SK-N-SH treated with all-trans-retinoic acid at 6 μM for 48 hours (cell line): ENCODE measurements around the gene DIPK1A.

Experiments
- ATAC-seq: fragments of 200-7000 bp; cut with Tn5 transposase; 3 replicates; pipeline ENCODE4 v1.9.1; 2020; ENCODE audit warnings: mild to moderate bottlenecking, moderate library complexity
- ARNTL ChIP-seq: fragments of 450-650 bp; formaldehyde crosslinking; IDR thresholded peaks from 2 replicates; pipeline ENCODE4 v1.5.0; 2020; ENCODE audit warnings: low read depth, mild to moderate bottlenecking, moderate library complexity, borderline replicate concordance
- BACH2 ChIP-seq: fragments of 250-450 bp; sonication (Bioruptor Pico); IDR thresholded peaks from 2 replicates; pipeline ENCODE4 v1.9.0; 2021; ENCODE audit warnings: mild to moderate bottlenecking, borderline replicate concordance
- CSDC2 ChIP-seq: fragments of 250-450 bp; sonication (Bioruptor Pico); IDR thresholded peaks from 2 replicates; pipeline ENCODE4 v1.5.0; 2020; ENCODE audit warnings: mild to moderate bottlenecking, moderate library complexity
- ESRRG ChIP-seq: fragments of 250-450 bp; sonication (Bioruptor Pico); IDR thresholded peaks from 2 replicates; pipeline ENCODE4 v1.6.1; 2021; ENCODE audit warnings: mild to moderate bottlenecking
- GLIS3 ChIP-seq: fragments of 250-450 bp; sonication (Bioruptor Pico); IDR thresholded peaks from 2 replicates; pipeline ENCODE4 v1.5.0; 2020; ENCODE audit warnings: mild to moderate bottlenecking, moderate library complexity
- ISL1 ChIP-seq: fragments of 250-450 bp; sonication (Bioruptor Pico); IDR thresholded peaks from 2 replicates; pipeline ENCODE4 v2.1.2; 2022; ENCODE audit warnings: mild to moderate bottlenecking, moderate library complexity
- POU6F1 ChIP-seq: fragments of 250-450 bp; sonication (Bioruptor Pico); IDR thresholded peaks from 2 replicates; pipeline ENCODE4 v1.8.0; 2021; ENCODE audit warnings: low read depth, mild to moderate bottlenecking, moderate library complexity, borderline replicate concordance
- PPARA ChIP-seq: fragments of 250-450 bp; sonication (Bioruptor Pico); IDR thresholded peaks from 2 replicates; pipeline ENCODE4 v1.5.0; 2020; ENCODE audit warnings: mild to moderate bottlenecking, borderline replicate concordance
- SNAI2 ChIP-seq: fragments of 250-450 bp; sonication (Bioruptor Pico); IDR thresholded peaks from 2 replicates; pipeline ENCODE4 v1.5.0; 2020; ENCODE audit warnings: mild to moderate bottlenecking, moderate library complexity
- TCF4 ChIP-seq: fragments of 250-450 bp; sonication (Bioruptor Pico); IDR thresholded peaks from 2 replicates; pipeline ENCODE4 v1.8.0; 2021; ENCODE audit warnings: mild to moderate bottlenecking, moderate library complexity, borderline replicate concordance
- TOX ChIP-seq: fragments of 250-450 bp; sonication (Bioruptor Pico); IDR thresholded peaks from 2 replicates; pipeline ENCODE4 v1.8.0; 2021; ENCODE audit warnings: mild to moderate bottlenecking, moderate library complexity, borderline replicate concordance
- ZC3H10 ChIP-seq: fragments of 250-450 bp; sonication (Bioruptor Pico); IDR thresholded peaks from 2 replicates; pipeline ENCODE4 v1.5.1; 2021; ENCODE audit warnings: mild to moderate bottlenecking, moderate library complexity
- ZFP3 ChIP-seq: fragments of 250-450 bp; sonication (Bioruptor Pico); IDR thresholded peaks from 2 replicates; pipeline ENCODE4 v1.5.0; 2020; ENCODE audit warnings: mild to moderate bottlenecking, moderate library complexity
- ZFP30 ChIP-seq: fragments of 450-650 bp; formaldehyde crosslinking; IDR thresholded peaks from 2 replicates; pipeline ENCODE4 v1.5.0; 2022; ENCODE audit warnings: mild to moderate bottlenecking, moderate library complexity
- ZNF565 ChIP-seq: fragments of 450-650 bp; formaldehyde crosslinking; conservative IDR thresholded peaks from 2 replicates; pipeline ENCODE4 v1.5.0; 2020; ENCODE audit warnings: low read depth, mild to moderate bottlenecking, moderate library complexity
- ZNF70 ChIP-seq: fragments of 450-650 bp; formaldehyde crosslinking; IDR thresholded peaks from 2 replicates; pipeline ENCODE4 v1.5.0; 2020; ENCODE audit warnings: mild to moderate bottlenecking, moderate library complexity
- ZNF8 ChIP-seq: fragments of 450-650 bp; formaldehyde crosslinking; IDR thresholded peaks from 2 replicates; pipeline ENCODE4 v1.5.0; 2020; ENCODE audit warnings: mild to moderate bottlenecking, moderate library complexity
- TF ChIP-seq, protein P1 (sequence below): fragments of 250-450 bp; sonication (Bioruptor Pico); IDR thresholded peaks from 2 replicates; pipeline ENCODE4 v1.5.0; 2020; ENCODE audit warnings: mild to moderate bottlenecking, moderate library complexity
- TF ChIP-seq, protein P2 (sequence below): fragments of 250-450 bp; sonication (Bioruptor Pico); IDR thresholded peaks from 2 replicates; pipeline ENCODE4 v1.8.0; 2020; ENCODE audit warnings: mild to moderate bottlenecking, moderate library complexity, borderline replicate concordance
- TF ChIP-seq, protein P3 (sequence below): fragments of 250-450 bp; sonication (Bioruptor Pico); IDR thresholded peaks from 2 replicates; pipeline ENCODE4 v1.5.1; 2021; ENCODE audit warnings: mild to moderate bottlenecking, moderate library complexity
- TF ChIP-seq, protein P4 (sequence below): fragments of 250-450 bp; sonication (Bioruptor Pico); IDR thresholded peaks from 2 replicates; pipeline ENCODE4 v1.5.1; 2020; ENCODE audit warnings: low read depth, mild to moderate bottlenecking, moderate library complexity

Gene DIPK1A

GRCh38 chr1:92926873-92927272 lies 34.4 kb downstream of the DIPK1A start (continued):
- no peak for TF ChIP-seq ZC3H10 (CRISPR knock-in tag)

DNA sequence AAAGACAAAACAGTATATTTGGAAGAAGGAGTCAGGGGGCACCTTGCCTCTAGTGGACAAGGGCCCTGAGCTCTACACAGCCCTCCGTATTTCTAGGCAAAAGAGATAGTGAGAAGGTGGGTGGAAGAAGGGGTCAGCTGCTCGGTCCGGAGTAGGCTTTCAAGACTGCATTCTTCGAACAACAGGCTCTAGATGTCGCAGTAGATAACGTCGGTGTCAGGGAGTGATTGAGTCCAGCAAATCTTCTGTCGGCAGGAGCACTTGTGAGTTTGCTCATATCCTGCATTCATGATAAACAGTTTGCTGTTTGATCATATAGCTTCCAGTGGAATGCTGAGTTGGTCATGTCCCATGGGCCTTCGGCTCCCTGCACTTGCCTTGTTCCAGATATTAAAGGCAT lies 36.8 kb downstream of the DIPK1A start:
- TF ChIP-seq ZNF565 (no peak), ISL1 (CRISPR knock-in tag) (no peak), ZNF8 (no peak), ESRRG (no peak), ARNTL (CRISPR knock-in tag) (no peak), TOX (CRISPR knock-in tag) (no peak), ZFP30 (no peak), TCF4 (CRISPR knock-in tag) (no peak)
- TF ChIP-seq, protein P1, sequence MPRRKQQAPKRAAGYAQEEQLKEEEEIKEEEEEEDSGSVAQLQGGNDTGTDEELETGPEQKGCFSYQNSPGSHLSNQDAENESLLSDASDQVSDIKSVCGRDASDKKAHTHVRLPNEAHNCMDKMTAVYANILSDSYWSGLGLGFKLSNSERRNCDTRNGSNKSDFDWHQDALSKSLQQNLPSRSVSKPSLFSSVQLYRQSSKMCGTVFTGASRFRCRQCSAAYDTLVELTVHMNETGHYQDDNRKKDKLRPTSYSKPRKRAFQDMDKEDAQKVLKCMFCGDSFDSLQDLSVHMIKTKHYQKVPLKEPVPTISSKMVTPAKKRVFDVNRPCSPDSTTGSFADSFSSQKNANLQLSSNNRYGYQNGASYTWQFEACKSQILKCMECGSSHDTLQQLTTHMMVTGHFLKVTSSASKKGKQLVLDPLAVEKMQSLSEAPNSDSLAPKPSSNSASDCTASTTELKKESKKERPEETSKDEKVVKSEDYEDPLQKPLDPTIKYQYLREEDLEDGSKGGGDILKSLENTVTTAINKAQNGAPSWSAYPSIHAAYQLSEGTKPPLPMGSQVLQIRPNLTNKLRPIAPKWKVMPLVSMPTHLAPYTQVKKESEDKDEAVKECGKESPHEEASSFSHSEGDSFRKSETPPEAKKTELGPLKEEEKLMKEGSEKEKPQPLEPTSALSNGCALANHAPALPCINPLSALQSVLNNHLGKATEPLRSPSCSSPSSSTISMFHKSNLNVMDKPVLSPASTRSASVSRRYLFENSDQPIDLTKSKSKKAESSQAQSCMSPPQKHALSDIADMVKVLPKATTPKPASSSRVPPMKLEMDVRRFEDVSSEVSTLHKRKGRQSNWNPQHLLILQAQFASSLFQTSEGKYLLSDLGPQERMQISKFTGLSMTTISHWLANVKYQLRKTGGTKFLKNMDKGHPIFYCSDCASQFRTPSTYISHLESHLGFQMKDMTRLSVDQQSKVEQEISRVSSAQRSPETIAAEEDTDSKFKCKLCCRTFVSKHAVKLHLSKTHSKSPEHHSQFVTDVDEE (CRISPR knock-in tag), result no peak
- no peak for ATAC-seq

GRCh38 chr1:92923664-92924063 lies 37.6 kb downstream of the DIPK1A start:
- no peak for TF ChIP-seq CSDC2 (CRISPR knock-in tag)
- TF ChIP-seq TOX (CRISPR knock-in tag), result no peak
- TF ChIP-seq, protein P2, sequence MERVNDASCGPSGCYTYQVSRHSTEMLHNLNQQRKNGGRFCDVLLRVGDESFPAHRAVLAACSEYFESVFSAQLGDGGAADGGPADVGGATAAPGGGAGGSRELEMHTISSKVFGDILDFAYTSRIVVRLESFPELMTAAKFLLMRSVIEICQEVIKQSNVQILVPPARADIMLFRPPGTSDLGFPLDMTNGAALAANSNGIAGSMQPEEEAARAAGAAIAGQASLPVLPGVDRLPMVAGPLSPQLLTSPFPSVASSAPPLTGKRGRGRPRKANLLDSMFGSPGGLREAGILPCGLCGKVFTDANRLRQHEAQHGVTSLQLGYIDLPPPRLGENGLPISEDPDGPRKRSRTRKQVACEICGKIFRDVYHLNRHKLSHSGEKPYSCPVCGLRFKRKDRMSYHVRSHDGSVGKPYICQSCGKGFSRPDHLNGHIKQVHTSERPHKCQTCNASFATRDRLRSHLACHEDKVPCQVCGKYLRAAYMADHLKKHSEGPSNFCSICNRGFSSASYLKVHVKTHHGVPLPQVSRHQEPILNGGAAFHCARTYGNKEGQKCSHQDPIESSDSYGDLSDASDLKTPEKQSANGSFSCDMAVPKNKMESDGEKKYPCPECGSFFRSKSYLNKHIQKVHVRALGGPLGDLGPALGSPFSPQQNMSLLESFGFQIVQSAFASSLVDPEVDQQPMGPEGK, result no peak
- no peak for TF ChIP-seq ISL1 (CRISPR knock-in tag)
- no peak for TF ChIP-seq PPARA
- no peak for TF ChIP-seq ZC3H10 (CRISPR knock-in tag)
- no peak for TF ChIP-seq TCF4 (CRISPR knock-in tag)
- no peak for TF ChIP-seq ARNTL (CRISPR knock-in tag)
- TF ChIP-seq, protein P3, sequence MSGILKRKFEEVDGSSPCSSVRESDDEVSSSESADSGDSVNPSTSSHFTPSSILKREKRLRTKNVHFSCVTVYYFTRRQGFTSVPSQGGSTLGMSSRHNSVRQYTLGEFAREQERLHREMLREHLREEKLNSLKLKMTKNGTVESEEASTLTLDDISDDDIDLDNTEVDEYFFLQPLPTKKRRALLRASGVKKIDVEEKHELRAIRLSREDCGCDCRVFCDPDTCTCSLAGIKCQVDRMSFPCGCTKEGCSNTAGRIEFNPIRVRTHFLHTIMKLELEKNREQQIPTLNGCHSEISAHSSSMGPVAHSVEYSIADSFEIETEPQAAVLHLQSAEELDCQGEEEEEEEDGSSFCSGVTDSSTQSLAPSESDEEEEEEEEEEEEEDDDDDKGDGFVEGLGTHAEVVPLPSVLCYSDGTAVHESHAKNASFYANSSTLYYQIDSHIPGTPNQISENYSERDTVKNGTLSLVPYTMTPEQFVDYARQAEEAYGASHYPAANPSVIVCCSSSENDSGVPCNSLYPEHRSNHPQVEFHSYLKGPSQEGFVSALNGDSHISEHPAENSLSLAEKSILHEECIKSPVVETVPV (CRISPR knock-in tag), result no peak
- no peak for TF ChIP-seq POU6F1 (CRISPR knock-in tag)
- no peak for TF ChIP-seq ZNF8
- no peak for TF ChIP-seq BACH2 (CRISPR knock-in tag)
- TF ChIP-seq, protein P1 (CRISPR knock-in tag), result no peak
- TF ChIP-seq, all 23 proteins: peak for 0
- ATAC-seq, result no peak

GRCh38 chr1:92922356-92923035 lies 38.8 kb downstream of the DIPK1A start:
- no peak for ATAC-seq
- TF ChIP-seq SNAI2 (CRISPR knock-in tag) (no peak), ZFP3 (CRISPR knock-in tag) (no peak), ZNF70 (CRISPR knock-in tag) (no peak), ZNF8 (no peak), BACH2 (CRISPR knock-in tag) (no peak), ARNTL (CRISPR knock-in tag) (no peak), GLIS3 (CRISPR knock-in tag) (no peak), ZNF565 (no peak), TOX (CRISPR knock-in tag) (no peak), ESRRG (no peak)
- TF ChIP-seq, protein P4, sequence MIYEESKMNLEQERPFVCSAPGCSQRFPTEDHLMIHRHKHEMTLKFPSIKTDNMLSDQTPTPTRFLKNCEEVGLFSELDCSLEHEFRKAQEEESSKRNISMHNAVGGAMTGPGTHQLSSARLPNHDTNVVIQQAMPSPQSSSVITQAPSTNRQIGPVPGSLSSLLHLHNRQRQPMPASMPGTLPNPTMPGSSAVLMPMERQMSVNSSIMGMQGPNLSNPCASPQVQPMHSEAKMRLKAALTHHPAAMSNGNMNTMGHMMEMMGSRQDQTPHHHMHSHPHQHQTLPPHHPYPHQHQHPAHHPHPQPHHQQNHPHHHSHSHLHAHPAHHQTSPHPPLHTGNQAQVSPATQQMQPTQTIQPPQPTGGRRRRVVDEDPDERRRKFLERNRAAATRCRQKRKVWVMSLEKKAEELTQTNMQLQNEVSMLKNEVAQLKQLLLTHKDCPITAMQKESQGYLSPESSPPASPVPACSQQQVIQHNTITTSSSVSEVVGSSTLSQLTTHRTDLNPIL (CRISPR knock-in tag), result no peak
